GM18498 (cell line): ENCODE data around the gene OXLD1.

Experiments
- ATAC-seq: cut with Tn5 transposase; IDR thresholded peaks from one replicate; pipeline ENCODE4 v1.9.1; 2021; ENCODE audit warnings: mild to moderate bottlenecking, moderate library complexity; ENCODE audit not compliant: unreplicated experiment

The OXLD1 gene

DNA sequence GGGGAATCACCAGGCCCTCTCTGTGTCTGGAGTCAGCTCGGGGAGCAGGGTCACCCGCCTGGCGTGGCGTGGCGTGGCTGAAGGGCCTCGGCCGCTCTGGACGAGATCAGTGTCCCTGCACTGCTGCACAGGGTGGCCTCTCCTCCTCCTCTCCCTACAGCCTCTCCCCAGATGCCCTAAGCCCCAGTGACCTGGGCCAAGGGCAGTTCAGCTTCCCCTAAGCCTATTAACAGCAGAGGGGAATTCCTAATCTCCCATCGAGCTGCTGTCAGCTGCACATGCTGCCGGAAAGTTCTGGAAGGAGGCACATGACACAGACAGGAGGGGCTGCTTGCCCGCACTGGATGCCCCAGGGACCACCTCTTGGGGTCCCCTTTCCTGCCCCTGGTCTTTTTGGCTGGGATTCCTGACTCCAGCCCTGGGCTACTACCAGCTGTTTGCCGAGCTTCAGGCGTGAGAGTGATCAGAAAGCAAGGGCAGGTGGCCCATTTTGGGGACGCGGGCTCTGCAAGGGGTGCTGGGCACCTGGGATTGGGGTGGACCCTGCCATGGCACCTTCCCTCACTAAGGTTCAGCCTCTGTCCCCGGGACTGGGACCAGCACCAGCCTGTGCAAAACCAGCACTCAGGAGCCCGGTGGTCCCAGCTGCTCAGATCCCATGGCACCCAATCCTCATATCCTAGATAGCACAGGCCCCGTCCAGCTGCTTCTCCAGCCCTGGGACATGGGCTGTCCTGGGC lies 10.9 kb downstream of the OXLD1 start:
- ATAC-seq = no peak

GRCh38 chr17:81652906-81653771 lies 13.3 kb downstream of the OXLD1 start:
- no peak for ATAC-seq

- no peak for ATAC-seq
Measured at GRCh38 chr17:81651692-81652091, 14.7 kb downstream of the OXLD1 start.

- ATAC-seq = no peak
Measured at GRCh38 chr17:81650951-81651350, 15.5 kb downstream of the OXLD1 start.

- no peak for ATAC-seq
Measured at GRCh38 chr17:81648707-81649085, 17.7 kb downstream of the OXLD1 start.

DNA sequence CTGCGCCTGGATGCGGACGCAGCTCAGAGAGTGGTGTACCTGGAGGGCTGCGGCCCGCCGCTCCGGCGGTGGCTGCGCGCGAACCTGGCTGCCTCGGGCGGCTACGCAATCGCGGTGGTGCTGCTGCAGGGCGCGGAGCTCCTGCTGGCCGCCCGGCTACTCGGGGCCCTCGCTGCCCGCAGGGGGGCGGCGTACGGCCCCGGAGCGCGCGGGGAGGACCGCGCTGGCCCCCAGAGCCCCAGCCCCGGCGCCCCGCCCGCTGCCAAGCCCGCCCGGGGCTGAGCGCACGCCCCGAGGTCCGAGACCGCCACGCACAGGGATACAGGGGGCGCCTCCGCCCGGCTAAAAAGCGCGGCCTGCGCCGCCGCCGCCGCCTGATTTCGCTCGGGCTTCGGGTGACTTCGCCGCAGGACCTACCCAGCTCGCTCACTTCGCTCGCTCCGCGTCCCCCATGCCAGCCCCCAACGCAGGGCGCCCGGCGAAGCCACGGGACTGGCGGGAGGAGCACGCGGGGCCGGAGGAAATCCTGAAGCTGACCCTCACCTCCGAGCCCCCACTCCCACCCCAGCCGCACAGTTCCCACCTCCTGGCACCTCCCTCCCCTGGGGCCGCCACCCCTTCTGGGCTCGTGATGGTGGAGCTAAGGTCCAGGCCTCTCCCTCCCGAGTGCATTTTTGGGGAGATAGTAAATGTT lies 18.2 kb downstream of the OXLD1 start:
- no peak for ATAC-seq

GRCh38 chr17:81647640-81648012 lies 18.8 kb downstream of the OXLD1 start:
- ATAC-seq = no peak

DNA sequence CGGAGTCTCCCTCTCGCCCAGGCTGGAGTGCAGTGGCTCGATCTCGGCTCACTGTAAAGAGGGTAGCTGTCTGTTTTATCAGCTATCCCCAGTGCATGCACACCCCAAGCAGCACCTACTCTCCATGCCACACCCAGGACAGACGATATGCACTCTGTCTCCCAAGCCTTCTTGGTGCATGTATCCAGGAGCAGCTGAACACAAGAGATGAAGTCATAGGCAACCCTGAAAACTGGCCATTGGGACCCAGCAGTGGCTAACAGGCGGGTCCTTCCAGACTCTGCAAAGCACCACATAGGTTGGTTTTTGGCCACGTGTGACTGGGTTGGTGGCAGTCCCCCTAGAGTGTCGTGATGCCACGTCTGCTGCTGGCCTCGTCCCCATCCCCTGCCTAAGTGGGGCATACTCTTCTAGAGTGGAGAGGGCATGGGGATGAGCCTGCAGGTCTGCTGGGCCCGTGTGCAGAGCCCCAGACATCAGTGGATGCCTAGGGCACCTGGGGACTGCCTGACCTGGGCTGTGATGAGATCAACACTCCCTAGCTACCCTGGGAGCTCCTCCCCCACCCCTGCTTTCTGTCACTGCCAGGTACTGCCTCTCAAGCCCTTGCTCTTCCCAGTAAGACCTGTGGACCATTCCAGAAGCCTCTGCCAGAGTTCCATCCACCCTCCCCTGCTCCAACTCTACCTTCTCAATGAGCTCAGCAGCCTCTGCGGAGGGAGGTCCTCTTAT lies 19.4 kb downstream of the OXLD1 start:
- no peak for ATAC-seq

DNA sequence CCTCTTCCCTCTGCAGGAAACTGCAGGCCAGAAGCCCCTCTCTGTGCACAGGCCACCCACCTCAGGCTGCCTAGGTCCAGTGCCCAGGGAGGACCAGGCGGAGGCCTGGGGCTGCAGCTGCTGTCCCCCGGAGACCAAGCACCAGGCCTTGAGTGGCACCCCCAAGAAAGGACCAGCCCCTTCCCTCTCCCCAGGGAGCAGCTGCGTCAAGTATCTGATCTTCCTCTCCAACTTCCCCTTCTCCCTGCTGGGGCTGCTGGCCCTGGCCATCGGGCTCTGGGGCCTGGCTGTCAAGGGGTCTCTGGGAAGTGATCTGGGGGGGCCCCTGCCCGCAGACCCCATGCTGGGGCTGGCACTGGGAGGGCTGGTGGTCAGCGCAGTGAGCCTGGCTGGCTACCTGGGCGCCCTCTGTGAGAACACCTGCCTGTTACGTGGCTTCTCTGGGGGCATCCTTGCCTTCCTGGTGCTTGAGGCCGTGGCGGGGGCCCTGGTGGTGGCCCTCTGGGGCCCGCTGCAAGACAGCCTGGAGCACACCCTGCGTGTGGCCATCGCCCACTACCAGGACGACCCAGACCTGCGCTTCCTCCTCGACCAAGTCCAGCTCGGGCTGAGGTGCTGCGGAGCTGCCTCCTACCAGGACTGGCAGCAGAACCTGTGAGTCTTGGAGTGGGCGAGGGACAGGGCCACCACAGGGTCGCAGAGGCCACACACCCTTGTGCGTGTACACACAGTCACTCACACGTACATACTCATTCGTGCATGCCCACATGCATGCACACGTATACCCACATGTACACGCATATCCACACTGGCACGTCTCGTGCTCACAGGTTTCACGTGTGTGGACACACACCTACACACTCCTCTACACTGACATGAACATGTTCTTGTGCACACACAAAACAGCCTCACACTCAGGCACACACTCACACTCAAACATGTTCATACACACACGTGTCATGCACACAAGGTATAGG lies 21.1 kb downstream of the OXLD1 start:
- ATAC-seq = no peak

GRCh38 chr17:81644496-81644895 lies 21.9 kb downstream of the OXLD1 start:
- no peak for ATAC-seq

GRCh38 chr17:81641825-81642489 lies 24.4 kb downstream of the OXLD1 start:
- no peak for ATAC-seq

DNA sequence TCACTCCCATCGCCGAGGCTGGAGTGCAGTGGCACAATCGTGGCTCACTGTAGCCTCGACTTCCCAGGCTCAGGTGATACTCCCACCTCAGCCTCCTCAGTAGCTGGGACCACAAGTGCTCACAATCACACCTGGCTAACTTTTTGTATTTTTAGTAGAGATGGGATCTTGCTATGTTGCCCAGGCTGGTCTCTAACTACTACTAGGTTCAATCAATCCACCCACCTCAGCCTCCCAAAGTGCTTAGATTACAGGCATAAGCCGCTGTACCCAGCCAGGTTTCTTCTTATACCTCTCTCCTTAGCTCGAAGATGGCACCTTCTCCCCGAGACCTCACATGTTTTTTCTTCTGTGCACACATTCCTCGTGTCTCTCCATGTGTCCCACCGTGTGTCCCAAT lies 26.4 kb downstream of the OXLD1 start:
- ATAC-seq = no peak

- no peak for ATAC-seq
Measured at GRCh38 chr17:81638683-81639082, 27.7 kb downstream of the OXLD1 start.

- peak; percentile 86 for ATAC-seq
Measured at GRCh38 chr17:81636505-81637288, 29.7 kb downstream of the OXLD1 start, which contains the start of the genes NPLOC4 and TSPAN10. Gene NPLOC4, minus strand, starts transcription at chr17:81637112. Its CDS starts 182 bp downstream, at chr17:81636930. Gene TSPAN10, plus strand, starts transcription at chr17:81637196. Its CDS starts 5,217 bp downstream, at chr17:81642413.

DNA sequence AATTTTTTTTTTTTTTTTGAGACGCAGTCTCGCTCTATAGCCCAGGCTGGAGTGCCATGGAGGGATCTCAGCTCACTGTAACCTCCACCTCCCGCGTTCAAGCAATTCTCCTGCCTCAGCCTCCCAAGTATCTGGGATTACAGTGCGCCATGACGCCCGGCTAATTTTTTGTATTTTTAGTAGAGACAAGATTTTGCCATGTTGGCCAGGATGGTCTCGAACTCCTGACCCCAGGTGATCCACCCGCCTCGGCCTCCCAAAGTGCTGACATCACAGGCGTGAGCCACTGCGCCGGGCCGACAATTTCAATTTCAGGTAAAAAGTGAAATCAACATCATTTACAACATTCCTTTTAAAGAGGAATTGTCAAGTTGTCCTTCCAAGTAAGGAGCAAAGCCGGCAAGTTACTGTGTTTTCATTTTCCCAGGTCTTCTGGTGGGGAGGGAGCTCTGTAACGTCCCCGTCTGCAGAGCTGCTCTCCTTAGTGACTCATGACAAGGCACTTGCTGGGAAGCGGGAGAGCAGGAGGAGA lies 30.4 kb downstream of the OXLD1 start:
- peak; percentile 14 for ATAC-seq

DNA sequence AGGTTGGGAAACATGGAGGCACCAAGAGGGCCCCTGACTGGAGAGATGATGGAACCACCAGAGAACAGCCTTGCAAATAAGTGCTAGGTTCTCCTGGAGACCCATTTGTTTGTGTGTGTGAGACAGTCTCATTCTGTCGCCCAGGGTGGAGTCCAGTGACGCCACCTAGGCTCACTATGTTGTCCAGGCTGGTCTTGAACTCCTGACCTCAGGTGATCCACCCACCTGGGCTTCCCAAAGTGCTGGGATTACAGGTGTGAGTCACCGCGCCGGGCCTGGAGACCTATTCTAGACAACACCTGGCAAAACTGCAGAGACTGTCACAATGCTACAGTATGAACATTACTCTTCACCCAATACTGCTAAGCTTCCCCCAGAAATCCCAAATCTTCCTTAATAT lies 31.0 kb downstream of the OXLD1 start:
- ATAC-seq = no peak

DNA sequence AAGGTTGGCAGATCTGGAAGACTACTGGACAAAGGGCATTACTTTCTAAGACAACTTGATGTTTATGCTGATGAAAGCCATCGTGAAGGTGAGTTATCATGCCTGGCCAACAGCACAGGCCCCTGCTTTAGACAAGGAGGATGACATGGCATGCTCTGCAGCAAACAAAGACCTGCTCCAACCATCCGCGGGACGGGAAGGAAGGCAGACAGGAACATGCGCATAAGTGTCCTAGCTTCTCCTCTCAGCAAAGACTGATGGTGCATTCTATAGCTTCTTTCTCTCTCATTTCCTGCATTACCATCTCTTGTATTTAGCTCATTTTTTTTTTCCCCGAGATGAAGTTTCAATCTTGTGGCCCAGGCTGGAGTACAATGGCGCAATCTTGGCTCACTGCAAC lies 34.9 kb downstream of the OXLD1 start:
- no peak for ATAC-seq

- no peak for ATAC-seq
Measured at GRCh38 chr17:81630274-81630673, 36.1 kb downstream of the OXLD1 start.
